Activated naive CD8-positive, alpha-beta T cell treated with anti-CD3 and anti-CD28 coated beads for 36 hours (primary cell): ENCODE measurements around the gene LRRC74B. TPM values are rescaled to one million over a fixed set of nuclear protein-coding genes. Genes with fewer than 3 reads are reported as not detected.
"Not testable (repeated sequence)": the region's sequence is repeated elsewhere in the genome, so short reads cannot be mapped to it uniquely, and the experiment has no call there.

Experiments used
- DNase-seq: peaks from one replicate; pipeline ENCODE4 v3.0.0; 2021
- H3K27ac Mint-ChIP-seq: one replicate; pipeline ENCODE4 v1.8.0; 2022; ENCODE audit warnings: mild to moderate bottlenecking, moderate library complexity, mixed read lengths
- H3K27me3 Mint-ChIP-seq: one replicate; pipeline ENCODE4 v1.8.0; 2022; ENCODE audit warnings: mild to moderate bottlenecking, mixed read lengths
- H3K36me3 Mint-ChIP-seq: one replicate; pipeline ENCODE4 v1.8.0; 2021; ENCODE audit warnings: mild to moderate bottlenecking, mixed read lengths
- H3K4me1 Mint-ChIP-seq: one replicate; pipeline ENCODE4 v1.8.0; 2021; ENCODE audit warnings: mixed read lengths
- H3K4me3 Mint-ChIP-seq: one replicate; pipeline ENCODE4 v1.8.0; 2022; ENCODE audit warnings: mild to moderate bottlenecking, moderate library complexity, mixed read lengths
- H3K9me3 Mint-ChIP-seq: one replicate; pipeline ENCODE4 v1.8.0; 2022; ENCODE audit warnings: mixed read lengths
- total RNA-seq, 2 experiments: library from RNA; stranded (reverse); gene quantifications; one replicate each; pipeline ENCODE4 v1.2.3, GENCODE V29; 2021

Gene LRRC74B
- total RNA-seq, 2 experiments from 2014 or later, result not detected

- Mint-ChIP-seq H3K9me3 (no peaks in the 10 kb centered on the region), H3K4me1 (peaks cover 5% of the 10 kb centered on the region), H3K4me3 (no peak overlapping the region), H3K36me3 (no peaks in the 10 kb centered on the region), H3K27me3 (no peaks in the 10 kb centered on the region), H3K27ac (no peak overlapping the region)
- no peak for DNase-seq
Observed at GRCh38 chr22:21070690-21071615, 25.2 kb downstream of the LRRC74B start.

- H3K4me3 Mint-ChIP-seq, H3K4me1 Mint-ChIP-seq, H3K9me3 Mint-ChIP-seq, H3K27ac Mint-ChIP-seq, H3K36me3 Mint-ChIP-seq, DNase-seq, H3K27me3 Mint-ChIP-seq: not testable (repeated sequence)
Observed at GRCh38 chr22:21071796-21072195, 26.1 kb downstream of the LRRC74B start.

- Mint-ChIP-seq H3K36me3 (no peaks in the 10 kb centered on the region), H3K9me3 (no peaks in the 10 kb centered on the region), H3K27ac (no peak overlapping the region), H3K27me3 (no peaks in the 10 kb centered on the region), H3K4me3 (no peak overlapping the region), H3K4me1 (peaks cover 4% of the 10 kb centered on the region)
- no peak for DNase-seq
Observed at GRCh38 chr22:21073023-21073422, 27.3 kb downstream of the LRRC74B start.

GRCh38 chr22:21073482-21073881 is 27.7 kb downstream of the LRRC74B start:
- Mint-ChIP-seq H3K4me3 (no peak overlapping the region), H3K27ac (no peak overlapping the region), H3K36me3 (no peaks in the 10 kb centered on the region), H3K9me3 (no peaks in the 10 kb centered on the region), H3K4me1 (no peaks in the 10 kb centered on the region), H3K27me3 (no peaks in the 10 kb centered on the region)
- no peak for DNase-seq

- Mint-ChIP-seq H3K27me3 (no peaks in the 10 kb centered on the region), H3K27ac (no peak overlapping the region), H3K4me3 (no peak overlapping the region), H3K4me1 (no peaks in the 10 kb centered on the region), H3K9me3 (no peaks in the 10 kb centered on the region), H3K36me3 (no peaks in the 10 kb centered on the region)
- no peak for DNase-seq
Observed at GRCh38 chr22:21074102-21074715, 28.5 kb downstream of the LRRC74B start.

- no peaks in the 10 kb centered on the region for H3K36me3 Mint-ChIP-seq
- H3K4me1 Mint-ChIP-seq, result no peaks in the 10 kb centered on the region
- no peak overlapping the region for H3K4me3 Mint-ChIP-seq
- H3K27me3 Mint-ChIP-seq, result no peaks in the 10 kb centered on the region
- H3K27ac Mint-ChIP-seq, result no peak overlapping the region
- DNase-seq, result no peak
- H3K9me3 Mint-ChIP-seq, result no peaks in the 10 kb centered on the region
Observed at GRCh38 chr22:21075516-21076138, 29.9 kb downstream of the LRRC74B start.

GRCh38 chr22:21076912-21077625 is 31.3 kb downstream of the LRRC74B start:
- Mint-ChIP-seq H3K4me1 (no peaks in the 10 kb centered on the region), H3K9me3 (no peaks in the 10 kb centered on the region), H3K36me3 (no peaks in the 10 kb centered on the region), H3K27me3 (no peaks in the 10 kb centered on the region), H3K27ac (no peak overlapping the region), H3K4me3 (no peak overlapping the region)
- DNase-seq, result no peak

GRCh38 chr22:21077884-21078508 is 32.2 kb downstream of the LRRC74B start:
- H3K27me3 Mint-ChIP-seq, result no peaks in the 10 kb centered on the region
- no peaks in the 10 kb centered on the region for H3K9me3 Mint-ChIP-seq
- DNase-seq, result no peak
- no peak overlapping the region for H3K4me3 Mint-ChIP-seq
- no peaks in the 10 kb centered on the region for H3K4me1 Mint-ChIP-seq
- no peaks in the 10 kb centered on the region for H3K36me3 Mint-ChIP-seq
- H3K27ac Mint-ChIP-seq, result no peak overlapping the region

- no peak overlapping the region for H3K27ac Mint-ChIP-seq
- DNase-seq, result no peak
- no peaks in the 10 kb centered on the region for H3K27me3 Mint-ChIP-seq
- H3K4me1 Mint-ChIP-seq, result no peaks in the 10 kb centered on the region
- H3K9me3 Mint-ChIP-seq, result no peaks in the 10 kb centered on the region
- no peak overlapping the region for H3K4me3 Mint-ChIP-seq
- no peaks in the 10 kb centered on the region for H3K36me3 Mint-ChIP-seq
Observed at GRCh38 chr22:21078916-21079315, 33.2 kb downstream of the LRRC74B start.

- Mint-ChIP-seq H3K27me3 (no peaks in the 10 kb centered on the region), H3K9me3 (no peaks in the 10 kb centered on the region)
Observed at GRCh38 chr22:21079493-21079892, 33.7 kb downstream of the LRRC74B start.

GRCh38 chr22:21080435-21081137 is 34.8 kb downstream of the LRRC74B start:
- DNase-seq, result no peak
- Mint-ChIP-seq H3K4me1 (no peaks in the 10 kb centered on the region), H3K36me3 (no peaks in the 10 kb centered on the region), H3K27me3 (no peaks in the 10 kb centered on the region), H3K27ac (no peak overlapping the region), H3K9me3 (no peaks in the 10 kb centered on the region), H3K4me3 (no peak overlapping the region)

More at GRCh38 chr22:21079493-21079892, 33.7 kb downstream of the LRRC74B start:
- H3K4me3 Mint-ChIP-seq, result no peak overlapping the region
- no peak overlapping the region for H3K27ac Mint-ChIP-seq
- no peak for DNase-seq
- no peaks in the 10 kb centered on the region for H3K4me1 Mint-ChIP-seq
- no peaks in the 10 kb centered on the region for H3K36me3 Mint-ChIP-seq

GRCh38 chr22:21082248-21082647 is 36.5 kb downstream of the LRRC74B start:
- H3K27ac Mint-ChIP-seq, result no peak overlapping the region
- no peaks in the 10 kb centered on the region for H3K9me3 Mint-ChIP-seq
- DNase-seq, result no peak
- no peak overlapping the region for H3K4me3 Mint-ChIP-seq
- no peaks in the 10 kb centered on the region for H3K27me3 Mint-ChIP-seq
- H3K36me3 Mint-ChIP-seq, result no peaks in the 10 kb centered on the region
- H3K4me1 Mint-ChIP-seq, result no peaks in the 10 kb centered on the region

GRCh38 chr22:21087119-21087518 is 41.4 kb downstream of the LRRC74B start:
- no peaks in the 10 kb centered on the region for H3K9me3 Mint-ChIP-seq
- no peak overlapping the region for H3K4me3 Mint-ChIP-seq
- DNase-seq, result no peak
- H3K36me3 Mint-ChIP-seq, result no peaks in the 10 kb centered on the region
- no peak overlapping the region for H3K27ac Mint-ChIP-seq
- no peaks in the 10 kb centered on the region for H3K4me1 Mint-ChIP-seq
- H3K27me3 Mint-ChIP-seq, result no peaks in the 10 kb centered on the region

GRCh38 chr22:21087926-21088325 is 42.2 kb downstream of the LRRC74B start:
- H3K4me3 Mint-ChIP-seq, H3K27ac Mint-ChIP-seq, H3K27me3 Mint-ChIP-seq, H3K4me1 Mint-ChIP-seq, H3K9me3 Mint-ChIP-seq, H3K36me3 Mint-ChIP-seq, DNase-seq: not testable (repeated sequence)
